ENCODE data around the gene NCK2.
A peak's percentile ranks its signal among the peaks of the same experiment; 100 is the strongest.

The NCK2 gene

DNA sequence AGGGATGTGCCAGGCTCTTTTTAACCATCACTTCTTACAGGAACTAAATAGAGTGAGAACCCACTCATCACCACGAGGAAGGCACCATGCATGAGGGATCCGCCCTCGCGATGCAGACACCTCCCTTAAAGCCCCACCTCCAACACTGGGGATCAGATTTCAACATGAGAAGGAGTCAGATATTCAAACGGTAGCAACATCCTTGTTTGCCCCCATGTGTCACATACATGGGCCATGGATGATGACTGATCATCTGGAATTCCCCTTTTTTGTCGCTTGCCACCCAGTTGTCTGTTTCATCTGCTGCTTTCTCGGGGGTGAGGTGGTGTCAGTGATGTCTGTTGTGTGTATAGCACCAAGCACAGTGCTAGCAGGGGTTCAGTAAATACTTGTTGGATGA is 57.9 kb downstream of the NCK2 start:
- CTCF ChIA-PET, result no interaction called here
- H3K27ac ChIP-seq, result peak overlapping the region; percentile 28; the same call in 1 of the 2 replicates
- DNase-seq (ENCODE audit: low spot score), result no peak
- TF ChIP-seq, protein P1, sequence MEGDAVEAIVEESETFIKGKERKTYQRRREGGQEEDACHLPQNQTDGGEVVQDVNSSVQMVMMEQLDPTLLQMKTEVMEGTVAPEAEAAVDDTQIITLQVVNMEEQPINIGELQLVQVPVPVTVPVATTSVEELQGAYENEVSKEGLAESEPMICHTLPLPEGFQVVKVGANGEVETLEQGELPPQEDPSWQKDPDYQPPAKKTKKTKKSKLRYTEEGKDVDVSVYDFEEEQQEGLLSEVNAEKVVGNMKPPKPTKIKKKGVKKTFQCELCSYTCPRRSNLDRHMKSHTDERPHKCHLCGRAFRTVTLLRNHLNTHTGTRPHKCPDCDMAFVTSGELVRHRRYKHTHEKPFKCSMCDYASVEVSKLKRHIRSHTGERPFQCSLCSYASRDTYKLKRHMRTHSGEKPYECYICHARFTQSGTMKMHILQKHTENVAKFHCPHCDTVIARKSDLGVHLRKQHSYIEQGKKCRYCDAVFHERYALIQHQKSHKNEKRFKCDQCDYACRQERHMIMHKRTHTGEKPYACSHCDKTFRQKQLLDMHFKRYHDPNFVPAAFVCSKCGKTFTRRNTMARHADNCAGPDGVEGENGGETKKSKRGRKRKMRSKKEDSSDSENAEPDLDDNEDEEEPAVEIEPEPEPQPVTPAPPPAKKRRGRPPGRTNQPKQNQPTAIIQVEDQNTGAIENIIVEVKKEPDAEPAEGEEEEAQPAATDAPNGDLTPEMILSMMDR (conservative IDR thresholded peaks at IDR 0.05; ENCODE audit: low read depth), result no peak
- POLR2A ChIA-PET (ENCODE audit: low non-redundant PET), result no interaction called here

- H3K27ac ChIP-seq, result no peak overlapping the region
- ChIA-PET CTCF (interaction anchor here (0.7 kb wide), 1 partner anchor 145 kb away, joined by 3 read pairs; no protein-coding TSS in a partner anchor), POLR2A (ENCODE audit: low non-redundant PET) (no interaction called here)
- TF ChIP-seq, protein P1 (conservative IDR thresholded peaks at IDR 0.05; ENCODE audit: low read depth), result no peak
- no peak for DNase-seq (ENCODE audit: low spot score)
Observed at GRCh38 chr2:105803337-105803736, 58.6 kb downstream of the NCK2 start.

- CTCF ChIA-PET, result interaction anchor here (0.7 kb wide), 1 partner anchor 144 kb away, joined by 3 read pairs; no protein-coding TSS in a partner anchor
Observed at GRCh38 chr2:105803773-105804172, 59.1 kb downstream of the NCK2 start.

DNA sequence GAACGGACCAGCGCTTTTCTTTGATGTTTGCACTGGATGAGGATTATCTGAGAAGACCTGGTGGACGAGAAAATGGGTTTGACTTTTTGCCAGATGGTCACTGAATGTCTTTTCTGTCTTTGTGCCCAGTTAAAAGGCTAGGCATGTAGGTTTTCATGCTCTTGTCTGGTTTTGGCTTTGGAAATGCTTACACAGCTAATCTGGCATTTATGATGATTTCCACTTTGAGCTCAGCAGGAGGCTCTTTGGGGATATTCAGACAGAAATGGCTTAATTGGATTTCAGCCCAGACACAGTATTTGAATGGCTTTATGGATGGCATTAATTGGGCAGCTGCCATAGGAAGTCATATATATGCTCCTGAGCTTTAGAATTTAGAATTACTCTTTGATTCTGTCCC is 59.6 kb downstream of the NCK2 start:
- H3K27ac ChIP-seq, result no peak overlapping the region
- POLR2A ChIA-PET (ENCODE audit: low non-redundant PET), result no interaction called here
- CTCF ChIA-PET, result interaction anchor here (0.7 kb wide), 1 partner anchor 144 kb away, joined by 3 read pairs; no protein-coding TSS in a partner anchor
- no peak for DNase-seq (ENCODE audit: low spot score)
- TF ChIP-seq, protein P1 (conservative IDR thresholded peaks at IDR 0.05; ENCODE audit: low read depth), result no peak

More at GRCh38 chr2:105803773-105804172, 59.1 kb downstream of the NCK2 start:
- H3K27ac ChIP-seq, result no peak overlapping the region
- TF ChIP-seq, protein P1 (conservative IDR thresholded peaks at IDR 0.05; ENCODE audit: low read depth), result no peak
- DNase-seq (ENCODE audit: low spot score), result no peak
- POLR2A ChIA-PET (ENCODE audit: low non-redundant PET), result no interaction called here

GRCh38 chr2:105806996-105807395 is 62.3 kb downstream of the NCK2 start:
- no peak overlapping the region for H3K27ac ChIP-seq
- no peak for DNase-seq (ENCODE audit: low spot score)
- TF ChIP-seq, protein P1 (conservative IDR thresholded peaks at IDR 0.05; ENCODE audit: low read depth), result no peak
- ChIA-PET CTCF (no interaction called here), POLR2A (ENCODE audit: low non-redundant PET) (no interaction called here)

GRCh38 chr2:105808423-105809096 is 63.8 kb downstream of the NCK2 start:
- POLR2A ChIA-PET (ENCODE audit: low non-redundant PET), result no interaction called here
- TF ChIP-seq, protein P1 (conservative IDR thresholded peaks at IDR 0.05; ENCODE audit: low read depth), result no peak
- H3K27ac ChIP-seq, result no peak overlapping the region
- CTCF ChIA-PET, result no interaction called here
- DNase-seq (ENCODE audit: low spot score), result no peak
